Tongue (tissue), 2 donors: ENCODE data around the gene FHIT. TPM values are rescaled to one million over a fixed set of nuclear protein-coding genes. Genes with fewer than 3 reads are reported as not detected.

Experiments
- DNase-seq: peaks from one replicate; pipeline ENCODE4 v3.0.0-alpha.2; 2015
- total RNA-seq: library from RNA; depleted of rRNA; stranded (reverse); fragments of >200 nt; gene quantifications from one replicate; pipeline ENCODE4 v1.2.3, GENCODE V29; 2014

Gene FHIT
- total RNA-seq, 1 donor from 2014 or later = 7.4 TPM

DNA sequence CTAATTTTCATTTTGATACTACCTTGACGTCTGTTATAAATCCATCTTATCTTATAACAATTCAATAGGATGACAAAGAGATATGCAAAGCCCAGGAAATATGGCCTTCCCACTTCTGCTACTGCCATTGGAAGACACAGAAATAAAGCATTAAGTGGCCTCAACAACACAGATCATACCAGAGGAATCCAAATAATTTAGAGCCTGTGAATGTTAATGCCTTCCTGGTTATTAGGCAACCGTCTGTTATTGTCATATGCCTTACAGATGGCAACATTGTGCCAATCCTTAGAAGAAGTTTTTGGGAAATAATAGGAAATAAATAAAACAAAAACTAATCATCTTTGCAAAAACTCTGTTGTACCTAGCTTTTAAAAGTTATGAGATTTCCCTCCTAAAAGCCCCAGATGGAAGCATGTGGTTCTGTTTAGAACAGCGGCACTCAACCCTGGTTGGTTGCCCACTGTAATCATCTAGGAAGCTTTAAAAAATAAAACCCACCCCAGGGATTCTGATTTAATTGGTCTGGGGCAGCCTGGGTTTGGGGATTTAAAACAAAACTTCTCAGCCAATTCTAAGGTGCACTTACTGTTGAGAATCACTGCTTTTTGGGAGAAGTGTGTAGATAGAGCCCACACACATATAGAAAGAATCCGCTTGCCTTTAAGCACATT lies 1496.7 kb downstream of the FHIT start:
- DNase-seq = no peak

DNA sequence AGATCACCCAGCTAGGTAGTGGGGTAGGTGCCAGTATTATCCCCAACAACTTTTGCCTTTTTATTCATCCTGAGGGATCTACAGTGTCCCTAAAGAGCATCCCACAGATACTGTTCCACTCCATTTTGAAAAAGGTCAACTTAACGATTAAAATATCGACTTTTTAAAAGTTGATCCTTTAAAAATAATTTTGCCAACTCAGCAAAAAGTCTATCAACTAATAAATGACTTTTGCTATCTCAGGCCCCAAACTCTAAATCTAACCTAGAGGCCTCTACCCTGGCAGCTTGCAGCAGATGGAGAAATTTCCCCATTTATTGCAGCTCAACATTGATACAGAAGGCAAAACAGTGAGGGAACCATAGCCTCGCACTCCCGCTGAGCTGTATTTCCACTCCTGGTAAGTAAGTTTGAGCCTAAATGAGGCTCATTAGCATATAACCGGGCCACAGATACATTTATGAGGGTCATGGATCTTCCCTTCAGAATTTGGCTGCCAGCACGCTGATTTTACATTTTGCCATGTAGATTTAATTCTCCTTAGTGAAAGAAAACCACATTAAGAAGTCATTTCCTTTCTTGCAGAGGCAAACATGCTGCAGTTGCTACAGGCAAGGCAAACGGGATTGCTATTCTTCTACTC lies 1497.3 kb downstream of the FHIT start:
- DNase-seq = no peak

GRCh38 chr3:59752925-59753324 lies 1498.3 kb downstream of the FHIT start:
- no peak for DNase-seq

DNA sequence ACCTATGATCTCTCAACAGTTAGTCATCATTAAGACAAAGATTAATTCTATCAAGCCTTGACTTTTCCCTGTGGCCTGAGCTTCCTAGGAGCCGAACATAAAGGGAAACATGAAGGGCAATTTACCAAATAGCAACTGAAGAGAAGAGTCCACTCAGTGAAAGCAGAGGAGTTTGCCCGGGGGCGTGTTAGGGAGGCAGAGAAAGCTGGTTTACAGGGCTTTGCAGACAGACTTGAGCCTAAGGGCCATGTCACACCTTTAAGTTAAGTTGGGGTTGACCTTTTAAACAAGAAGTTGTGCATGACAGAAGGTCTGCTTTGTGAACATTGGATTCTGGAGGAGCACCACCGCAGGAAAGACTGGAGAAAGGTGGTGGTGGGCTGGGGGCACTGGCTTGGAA lies 1499.6 kb downstream of the FHIT start:
- DNase-seq = no peak

GRCh38 chr3:59750391-59750790 lies 1500.9 kb downstream of the FHIT start:
- no peak for DNase-seq

DNA sequence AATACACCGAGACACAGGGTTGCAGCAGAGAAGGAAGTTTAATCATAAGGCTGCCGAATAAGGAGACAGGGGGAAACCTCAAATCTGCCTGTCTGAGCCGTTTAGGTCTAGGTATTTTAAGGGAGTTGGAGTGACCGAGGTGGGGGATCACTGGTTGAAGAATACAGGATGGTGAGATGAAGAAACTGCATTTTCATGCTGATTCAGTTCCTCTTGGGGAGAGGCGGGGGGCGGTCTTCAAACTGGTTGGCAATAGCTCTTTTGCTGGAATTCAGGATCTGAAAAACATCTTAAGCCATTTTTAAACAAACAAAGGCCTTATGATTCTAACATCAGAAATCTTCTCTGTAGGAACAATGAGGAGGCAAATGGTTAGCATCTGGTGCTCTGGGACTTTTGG lies 1502.0 kb downstream of the FHIT start:
- DNase-seq = no peak

GRCh38 chr3:59746585-59746984 lies 1504.7 kb downstream of the FHIT start:
- DNase-seq = no peak

DNA sequence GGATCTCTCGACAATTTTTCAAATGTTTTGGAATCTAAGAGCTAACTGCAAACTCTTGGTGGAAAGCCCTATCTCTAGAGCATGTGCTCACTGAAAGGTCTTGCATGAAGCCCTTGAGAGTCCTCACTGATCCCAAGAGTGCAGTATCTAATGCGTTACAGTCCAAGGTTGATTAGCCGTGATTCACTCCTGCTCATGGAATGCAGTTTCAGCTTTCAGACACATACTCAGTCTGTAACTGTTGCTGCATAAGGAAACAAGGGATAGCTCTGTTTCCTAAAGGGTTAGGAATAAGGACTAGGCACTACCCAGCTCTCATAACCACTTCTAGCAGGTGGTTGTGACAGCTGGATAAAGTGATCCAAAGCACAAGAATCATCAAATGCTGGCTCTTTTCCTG lies 1514.0 kb downstream of the FHIT start:
- peak; percentile 66 for DNase-seq

GRCh38 chr3:59734061-59734460 lies 1517.2 kb downstream of the FHIT start:
- DNase-seq = no peak

- DNase-seq = no peak
Measured at GRCh38 chr3:59733041-59733809, 1518.0 kb downstream of the FHIT start.

DNA sequence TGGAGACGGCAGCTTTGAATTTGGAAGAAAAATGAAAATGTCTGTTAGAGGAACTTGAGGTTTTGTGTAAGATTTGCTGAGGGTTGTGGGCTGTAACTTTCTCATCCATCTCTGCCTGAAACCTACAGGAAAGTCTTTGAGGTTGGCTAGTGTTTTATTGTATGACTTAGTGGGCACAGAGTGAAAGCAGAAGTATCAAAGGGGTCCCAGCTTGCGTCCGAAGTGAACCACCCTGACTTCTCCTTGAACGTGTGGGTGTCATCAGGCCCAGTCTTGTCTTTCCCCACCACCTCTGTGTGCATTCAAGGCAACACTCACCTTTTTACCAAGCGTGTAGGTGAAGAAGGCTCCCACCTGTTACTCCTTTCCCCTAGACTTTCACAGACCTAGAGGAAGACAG lies 1519.3 kb downstream of the FHIT start:
- no peak for DNase-seq

- DNase-seq = no peak
Measured at GRCh38 chr3:59730591-59730990, 1520.7 kb downstream of the FHIT start.

DNA sequence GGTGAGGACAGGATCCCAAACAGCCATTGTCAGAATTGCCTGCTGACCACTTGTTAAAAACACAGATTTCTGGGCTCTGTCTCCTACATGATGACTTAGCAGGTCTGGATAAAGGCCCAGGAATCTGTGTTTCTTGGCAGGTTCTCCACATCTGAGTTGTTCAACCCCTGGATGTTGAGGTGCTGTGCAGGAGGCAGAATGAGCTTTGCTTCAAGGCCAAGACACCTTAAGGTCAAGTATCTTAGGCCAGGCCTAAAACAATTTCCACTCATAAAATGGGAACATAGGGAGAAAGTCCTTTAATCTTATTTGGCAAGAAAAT lies 1522.7 kb downstream of the FHIT start:
- no peak for DNase-seq

- no peak for DNase-seq
Measured at GRCh38 chr3:59727902-59728586, 1523.2 kb downstream of the FHIT start.

GRCh38 chr3:59726279-59726678 lies 1525.0 kb downstream of the FHIT start:
- no peak for DNase-seq

DNA sequence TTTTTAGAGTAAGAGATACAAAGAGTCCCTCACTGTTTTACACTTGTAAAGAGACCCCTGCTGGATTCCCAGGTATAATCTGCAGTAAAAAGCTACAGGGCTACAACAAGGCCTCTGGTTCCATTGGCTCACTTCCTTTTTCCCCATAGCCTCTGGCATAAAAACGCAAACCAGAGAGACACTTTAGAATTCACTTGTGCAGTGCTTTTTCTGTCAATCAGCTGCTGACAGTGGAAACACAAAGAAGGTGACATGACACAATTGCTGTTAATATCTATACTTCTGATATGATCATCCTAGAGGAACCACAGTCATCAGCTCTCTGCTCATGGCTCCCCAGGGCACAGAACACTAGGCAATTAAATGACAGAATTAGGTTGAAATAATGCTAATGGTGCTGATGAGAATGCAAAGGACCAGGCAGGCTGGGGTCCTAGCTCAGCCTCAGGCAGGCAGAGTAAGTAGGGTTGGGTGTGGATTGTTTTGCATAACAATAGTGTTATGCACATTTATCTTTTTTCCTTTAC lies 1533.5 kb downstream of the FHIT start:
- no peak for DNase-seq

DNA sequence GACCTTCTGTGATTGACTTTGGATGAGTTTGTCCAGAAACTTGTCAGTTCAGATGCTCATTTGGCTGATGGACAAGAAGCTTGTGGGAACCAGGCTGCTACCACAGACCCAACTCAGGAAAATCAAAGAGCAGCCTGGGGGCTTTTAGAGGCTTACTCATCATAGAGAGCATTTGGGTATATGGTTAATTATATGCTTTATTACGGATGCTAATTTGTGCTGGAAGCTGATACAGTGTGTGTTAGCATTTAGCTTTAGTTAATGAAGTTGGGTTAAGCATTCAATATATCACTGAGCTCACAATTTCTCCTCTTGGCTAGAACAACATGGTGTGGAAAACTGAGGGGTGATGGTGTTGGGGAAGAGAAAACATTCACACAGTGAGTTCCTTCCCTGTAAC lies 1537.2 kb downstream of the FHIT start:
- DNase-seq = no peak

DNA sequence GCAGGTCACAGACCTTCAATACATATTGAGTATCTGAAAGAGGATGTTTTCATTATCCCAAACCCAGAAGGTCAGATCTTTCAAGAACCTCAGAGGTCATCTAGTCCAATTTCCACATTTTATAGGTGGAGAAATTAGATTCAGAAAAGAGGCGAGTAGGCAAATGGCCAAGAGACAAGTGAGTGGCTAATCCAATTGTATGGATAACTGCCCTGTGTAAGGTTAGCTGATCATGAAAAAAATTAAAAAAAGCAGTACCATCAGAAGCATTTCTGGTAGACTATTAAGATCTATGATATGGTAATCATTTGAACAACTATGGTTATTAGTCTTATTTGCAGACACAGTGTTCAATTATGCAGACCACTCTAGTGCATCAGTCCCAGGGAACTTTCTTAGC lies 1540.7 kb downstream of the FHIT start:
- no peak for DNase-seq

DNA sequence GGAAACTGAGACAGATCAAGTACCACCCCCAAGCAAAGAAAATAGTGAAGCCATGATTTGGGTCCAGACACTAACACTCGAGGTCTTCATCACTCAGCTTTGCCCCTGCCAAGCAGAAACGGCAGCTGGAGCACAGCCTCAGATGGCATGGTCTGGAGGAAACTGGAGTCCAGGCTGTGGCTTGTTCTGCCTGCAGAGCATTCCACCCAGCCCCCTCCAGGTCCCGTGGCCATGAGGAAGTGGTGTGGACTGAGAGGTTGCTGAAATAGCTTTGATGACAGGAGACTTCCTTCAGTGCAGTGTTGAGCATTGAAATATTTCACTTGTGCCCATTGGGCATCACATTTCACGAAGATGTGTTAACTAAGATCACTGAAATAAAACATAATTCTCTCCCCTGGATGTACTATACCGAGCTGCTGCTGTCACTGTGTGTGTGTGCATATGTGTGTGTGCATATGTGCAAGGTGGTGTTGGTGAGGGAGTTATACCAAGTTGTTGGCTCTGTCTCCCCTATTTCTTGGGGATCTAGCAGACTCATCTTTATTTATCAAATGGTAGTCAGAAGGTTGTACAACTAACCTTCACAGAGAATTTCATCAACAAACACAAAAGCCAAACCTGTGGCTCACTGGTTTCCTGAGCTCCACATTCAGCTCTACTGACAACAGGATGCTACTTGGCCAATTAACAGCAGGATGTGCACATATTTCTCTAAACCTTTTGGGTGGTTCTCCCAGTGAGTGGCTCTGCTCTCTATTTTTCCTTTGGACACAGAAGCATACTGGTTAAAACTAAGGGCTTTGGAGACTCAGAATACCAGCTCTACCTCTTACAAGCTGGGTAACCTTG lies 1541.3 kb downstream of the FHIT start:
- peak; percentile 45 for DNase-seq

DNA sequence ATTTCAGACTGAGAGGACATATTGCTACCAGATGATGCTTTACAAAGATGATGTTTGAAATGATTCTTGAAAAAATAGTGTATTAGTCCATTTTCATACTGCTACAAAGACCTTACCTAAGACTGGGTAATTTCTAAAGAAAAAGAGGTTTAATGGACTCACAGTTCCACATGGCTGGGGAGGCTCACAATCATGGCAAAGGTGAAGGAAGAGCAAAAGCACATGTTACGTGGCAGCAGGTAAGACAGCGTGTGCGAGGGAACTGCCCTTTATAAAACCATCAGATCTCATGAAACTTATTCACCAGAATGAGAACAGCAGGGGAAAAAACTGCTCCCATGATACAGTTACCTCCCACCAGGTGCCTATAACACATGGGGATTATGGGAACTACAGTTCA lies 1543.0 kb downstream of the FHIT start:
- no peak for DNase-seq

DNA sequence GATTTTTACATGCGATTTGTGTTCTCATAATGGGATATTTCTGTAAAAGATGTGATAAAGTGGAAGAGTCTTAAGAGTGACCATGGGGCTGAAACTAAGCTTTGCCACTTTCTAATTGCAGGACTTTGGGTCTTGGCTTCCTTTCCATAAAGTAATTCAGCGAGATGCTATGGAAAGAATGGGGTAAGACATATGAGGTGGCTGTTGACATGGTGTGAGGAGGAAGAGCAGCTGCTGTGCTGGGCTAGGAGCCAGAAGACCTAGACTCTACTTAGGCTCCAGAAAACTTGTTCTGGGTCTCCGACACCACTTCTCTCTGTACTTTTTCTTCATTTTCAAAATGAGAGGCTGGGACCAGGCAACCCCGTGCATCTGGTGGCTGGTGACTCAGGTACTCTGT lies 1547.0 kb downstream of the FHIT start:
- DNase-seq = peak; percentile 89
